ENCODE measurements around the gene PROK2.

The PROK2 gene

DNA sequence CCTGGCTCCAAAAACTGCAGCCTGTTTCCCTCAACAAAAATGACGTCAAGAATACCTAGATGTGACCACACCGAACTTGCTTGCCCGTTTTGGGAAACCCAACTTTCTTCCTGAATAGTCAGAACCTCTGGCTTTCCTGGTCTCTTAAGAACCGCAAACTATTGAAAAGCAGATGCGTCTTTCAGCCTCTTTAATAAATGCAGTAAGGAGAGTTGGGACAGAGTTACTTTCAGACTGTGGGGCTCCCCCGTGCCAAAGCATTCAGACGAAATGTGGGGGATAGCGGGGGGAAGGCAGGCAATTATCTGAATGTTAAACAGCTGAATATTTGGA is 1.2 kb upstream of the PROK2 start:
- DNase-seq: no peak

GRCh38 chr3:71785532-71786216 is 726 bp upstream of the PROK2 start:
- peak; percentile 24 for DNase-seq

DNA sequence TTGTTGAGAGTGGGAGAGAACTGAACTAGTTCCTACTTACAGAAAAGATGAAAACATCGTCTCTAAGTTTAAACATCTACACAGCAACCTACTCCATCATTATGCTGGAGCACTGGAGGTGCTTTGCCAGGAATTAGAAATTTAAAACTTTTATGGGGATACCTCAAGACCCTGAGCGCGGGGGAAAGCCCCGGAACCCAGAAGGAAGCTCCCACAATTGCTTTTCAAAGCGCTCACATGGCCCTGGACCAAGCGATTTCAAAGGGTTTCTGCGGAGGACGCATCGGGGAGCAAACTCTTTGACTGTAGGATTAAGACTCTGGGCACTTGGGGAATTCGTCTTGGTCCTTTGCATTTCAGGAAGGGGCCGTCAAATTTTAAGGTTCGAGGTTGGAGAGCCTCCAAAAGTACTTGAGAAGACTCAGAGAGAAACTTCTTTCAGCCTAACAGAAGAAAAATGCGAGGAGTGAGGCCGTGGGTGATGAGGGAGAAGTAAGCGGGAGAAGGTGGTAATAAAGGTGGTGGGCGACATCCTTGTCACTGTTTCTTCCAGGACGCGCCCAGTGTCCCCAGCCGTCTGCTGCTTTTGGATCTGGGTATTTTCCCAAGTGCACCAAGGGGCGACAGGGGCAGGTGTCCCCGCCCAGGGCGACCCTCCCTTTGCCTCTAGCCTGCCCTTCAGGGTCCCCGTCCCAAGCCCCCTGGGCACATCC is 591 bp downstream of the PROK2 start:
- DNase-seq: peak; percentile 33

DNA sequence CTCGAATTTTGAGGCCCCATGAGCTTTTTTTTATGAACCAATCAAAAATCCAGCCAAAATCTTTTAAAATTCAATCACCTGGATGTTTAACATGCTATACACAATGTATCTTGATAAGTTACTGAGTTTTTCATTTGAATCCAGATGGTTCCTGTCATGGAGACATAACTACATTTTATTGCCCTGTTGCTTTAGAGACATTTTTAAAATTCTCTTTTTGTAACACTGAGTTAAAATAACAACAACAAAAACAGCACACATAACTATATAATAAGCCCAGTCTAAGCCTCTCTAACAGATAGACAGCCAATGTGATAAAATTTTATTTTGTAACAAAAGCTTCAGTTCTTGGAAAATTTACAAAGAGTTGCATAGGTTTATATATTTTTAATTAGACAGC is 1.8 kb downstream of the PROK2 start:
- DNase-seq: no peak

- DNase-seq: no peak
Observed at GRCh38 chr3:71780430-71780829, 4.5 kb downstream of the PROK2 start.

DNA sequence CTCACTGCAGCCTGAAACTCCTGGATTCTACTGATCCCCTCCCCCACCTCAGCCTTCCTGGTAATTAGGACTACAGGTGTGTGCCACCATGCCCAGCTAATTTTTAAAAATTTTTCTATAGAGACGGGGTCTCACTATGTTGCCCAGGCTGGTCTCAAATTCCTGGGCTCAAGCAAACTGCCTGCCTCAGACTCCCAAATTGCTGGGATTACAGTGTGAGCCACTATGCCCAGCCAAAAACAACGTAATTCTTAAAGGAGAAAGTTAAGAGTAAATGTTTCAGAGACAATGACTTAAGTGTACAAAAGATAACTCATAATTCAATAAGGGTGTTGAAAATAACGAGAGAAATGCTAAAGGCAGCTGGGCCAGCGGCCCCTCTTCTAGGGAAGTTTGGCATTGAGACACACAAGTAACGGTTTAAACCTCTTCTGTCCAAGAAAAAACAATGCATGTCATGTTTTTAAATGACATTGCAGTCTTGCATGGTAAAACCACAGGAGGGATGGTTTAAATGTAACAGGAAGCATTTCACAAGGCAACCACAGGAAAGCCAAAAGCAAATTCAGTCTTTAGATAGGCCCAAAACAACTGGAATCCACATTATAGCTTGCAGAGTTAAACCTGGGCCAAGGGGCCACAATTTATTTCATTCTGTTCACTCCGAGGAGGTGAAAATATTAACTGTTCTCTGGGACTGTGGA is 5.1 kb downstream of the PROK2 start:
- DNase-seq: no peak

DNA sequence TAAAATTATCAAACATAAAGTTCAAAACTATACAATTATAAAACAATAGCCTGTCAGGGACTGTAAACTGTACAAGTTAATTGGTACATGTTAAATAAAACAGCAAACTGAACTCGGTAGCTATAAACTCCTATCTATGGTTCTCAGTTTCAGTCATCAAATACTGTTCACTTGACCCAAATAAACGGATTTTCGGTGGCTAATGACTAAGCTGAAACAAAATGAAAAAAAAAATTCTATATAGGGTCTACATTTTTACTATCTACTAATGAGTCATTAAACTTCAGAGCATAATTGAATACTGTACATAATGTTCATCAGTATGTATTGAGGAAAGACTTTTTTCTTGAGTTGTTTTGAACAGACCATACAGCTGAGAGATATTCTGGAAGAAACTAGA is 6.6 kb downstream of the PROK2 start:
- DNase-seq: no peak

DNA sequence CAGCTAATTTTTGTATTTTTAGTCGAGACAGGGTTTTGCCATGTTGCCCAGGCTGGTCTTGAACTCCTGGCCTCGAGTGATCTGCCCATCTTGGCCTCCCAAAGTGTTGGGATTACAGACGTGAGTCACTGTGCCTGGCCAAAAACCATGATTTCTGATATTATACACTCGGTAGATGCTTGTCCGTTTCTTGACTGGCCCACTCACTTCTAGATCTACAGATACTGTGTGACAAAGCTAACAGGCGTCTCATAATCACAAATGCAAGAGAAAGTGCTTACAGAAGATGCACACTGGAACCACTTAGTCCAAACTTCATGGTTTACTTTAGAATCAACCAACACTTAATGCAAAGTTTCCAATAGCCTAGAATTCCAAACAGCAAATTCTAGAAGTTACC is 8.4 kb downstream of the PROK2 start:
- no peak for DNase-seq

DNA sequence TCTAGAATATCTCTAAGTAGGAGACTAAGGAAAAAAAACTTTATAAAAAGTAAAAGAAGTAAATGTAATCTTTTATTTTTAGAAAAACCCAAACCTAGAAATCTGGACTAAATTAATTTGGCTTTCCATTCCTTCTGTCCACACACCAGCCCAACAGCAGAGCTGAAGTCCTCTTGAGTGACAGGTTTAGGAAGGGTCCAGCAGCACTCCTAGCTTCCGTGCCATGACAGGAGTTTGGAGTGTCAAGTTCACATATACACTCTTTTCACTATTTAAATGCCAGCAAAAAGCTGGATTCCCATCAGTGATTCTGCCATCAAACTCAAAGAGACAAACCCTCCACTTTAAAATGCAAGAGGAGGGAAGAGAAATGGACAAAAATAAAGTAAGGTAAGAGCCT is 13.1 kb downstream of the PROK2 start:
- DNase-seq: no peak

DNA sequence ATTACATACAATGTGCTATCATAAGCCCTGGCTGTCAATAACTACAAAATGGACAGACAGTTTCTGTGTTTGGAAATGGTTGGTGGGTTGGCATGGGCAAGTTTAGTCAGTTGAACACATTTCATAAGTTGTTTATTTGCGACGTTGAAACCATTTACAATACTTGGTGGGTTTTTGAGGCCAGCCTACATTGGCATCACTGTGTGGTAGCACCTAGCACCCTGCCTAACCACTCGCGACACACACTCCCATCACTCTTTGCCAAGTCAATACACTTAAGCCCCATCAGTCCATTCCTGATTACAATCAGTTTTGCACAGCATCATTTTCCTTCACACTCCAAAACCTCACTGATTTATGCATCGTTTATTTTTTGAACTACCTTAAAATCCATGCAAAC is 13.8 kb downstream of the PROK2 start:
- no peak for DNase-seq

DNA sequence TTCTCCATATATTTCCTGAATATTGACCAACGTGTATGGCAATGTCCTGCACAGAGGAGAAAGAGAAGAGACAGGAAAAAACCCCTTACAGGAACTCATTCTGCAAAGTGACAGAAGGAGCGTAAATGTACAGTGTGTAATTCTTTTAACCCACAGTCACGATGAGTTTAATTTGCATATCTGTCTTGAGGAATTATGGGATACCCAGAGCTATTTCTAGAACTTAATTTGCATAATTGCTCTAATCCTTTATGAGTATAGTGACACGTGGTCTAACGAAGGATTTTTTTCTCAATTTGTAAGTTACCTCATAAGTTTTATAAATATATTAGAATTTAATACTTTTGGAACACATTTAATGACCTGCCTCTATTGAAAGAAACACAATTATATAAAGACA is 21.5 kb downstream of the PROK2 start:
- no peak for DNase-seq

DNA sequence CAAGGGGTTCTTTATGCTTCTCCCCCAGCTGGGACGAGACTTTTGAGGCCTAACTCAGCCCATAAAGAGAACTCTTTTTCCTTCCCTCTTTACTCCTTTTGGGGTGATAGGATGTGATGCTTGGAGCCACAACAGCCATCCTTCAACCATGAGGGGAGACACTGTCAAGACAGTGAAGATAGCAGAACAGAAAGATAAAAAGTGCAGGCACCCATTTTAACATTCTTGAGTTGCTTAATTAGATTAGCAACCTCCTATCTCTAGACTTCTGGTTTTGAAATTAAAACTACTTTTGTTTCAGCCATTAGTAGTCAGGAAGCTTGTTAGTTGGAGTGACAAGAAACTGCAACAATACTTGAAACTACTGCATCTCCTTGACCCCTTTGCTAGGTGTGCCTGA is 24.8 kb downstream of the PROK2 start:
- no peak for DNase-seq

- DNase-seq: peak; percentile 64
Observed at GRCh38 chr3:71759401-71759800, 25.5 kb downstream of the PROK2 start.

DNA sequence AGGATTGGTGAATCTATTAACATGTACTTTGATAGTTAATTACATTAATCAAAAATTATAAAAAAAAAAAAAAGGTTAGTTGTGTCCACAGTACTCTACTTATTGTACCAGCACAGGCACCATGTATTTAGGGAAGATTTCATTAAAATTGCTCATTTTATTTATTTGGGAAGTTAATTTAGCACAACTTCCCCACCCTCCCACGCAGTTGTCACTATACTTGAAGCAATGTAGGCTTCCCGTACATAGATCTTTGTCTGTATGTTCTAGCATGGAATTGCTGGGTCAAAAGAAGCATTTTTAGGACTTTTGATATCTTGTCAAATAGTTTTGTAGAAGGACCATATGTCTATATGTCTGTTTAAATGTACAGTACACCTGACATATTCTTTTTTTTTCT is 26.9 kb downstream of the PROK2 start:
- DNase-seq: no peak

DNA sequence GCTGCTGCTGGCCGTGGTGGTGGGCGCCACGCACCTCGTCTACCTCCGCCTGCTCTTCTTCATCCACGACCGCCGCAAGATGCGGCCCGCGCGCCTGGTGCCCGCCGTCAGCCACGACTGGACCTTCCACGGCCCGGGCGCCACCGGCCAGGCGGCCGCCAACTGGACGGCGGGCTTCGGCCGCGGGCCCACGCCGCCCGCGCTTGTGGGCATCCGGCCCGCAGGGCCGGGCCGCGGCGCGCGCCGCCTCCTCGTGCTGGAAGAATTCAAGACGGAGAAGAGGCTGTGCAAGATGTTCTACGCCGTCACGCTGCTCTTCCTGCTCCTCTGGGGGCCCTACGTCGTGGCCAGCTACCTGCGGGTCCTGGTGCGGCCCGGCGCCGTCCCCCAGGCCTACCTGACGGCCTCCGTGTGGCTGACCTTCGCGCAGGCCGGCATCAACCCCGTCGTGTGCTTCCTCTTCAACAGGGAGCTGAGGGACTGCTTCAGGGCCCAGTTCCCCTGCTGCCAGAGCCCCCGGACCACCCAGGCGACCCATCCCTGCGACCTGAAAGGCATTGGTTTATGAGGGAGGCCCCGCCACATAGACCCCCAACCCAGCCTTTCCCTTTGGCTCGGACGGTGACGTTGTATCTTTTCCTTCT is 30.2 kb downstream of the PROK2 start:
- no peak for DNase-seq

DNA sequence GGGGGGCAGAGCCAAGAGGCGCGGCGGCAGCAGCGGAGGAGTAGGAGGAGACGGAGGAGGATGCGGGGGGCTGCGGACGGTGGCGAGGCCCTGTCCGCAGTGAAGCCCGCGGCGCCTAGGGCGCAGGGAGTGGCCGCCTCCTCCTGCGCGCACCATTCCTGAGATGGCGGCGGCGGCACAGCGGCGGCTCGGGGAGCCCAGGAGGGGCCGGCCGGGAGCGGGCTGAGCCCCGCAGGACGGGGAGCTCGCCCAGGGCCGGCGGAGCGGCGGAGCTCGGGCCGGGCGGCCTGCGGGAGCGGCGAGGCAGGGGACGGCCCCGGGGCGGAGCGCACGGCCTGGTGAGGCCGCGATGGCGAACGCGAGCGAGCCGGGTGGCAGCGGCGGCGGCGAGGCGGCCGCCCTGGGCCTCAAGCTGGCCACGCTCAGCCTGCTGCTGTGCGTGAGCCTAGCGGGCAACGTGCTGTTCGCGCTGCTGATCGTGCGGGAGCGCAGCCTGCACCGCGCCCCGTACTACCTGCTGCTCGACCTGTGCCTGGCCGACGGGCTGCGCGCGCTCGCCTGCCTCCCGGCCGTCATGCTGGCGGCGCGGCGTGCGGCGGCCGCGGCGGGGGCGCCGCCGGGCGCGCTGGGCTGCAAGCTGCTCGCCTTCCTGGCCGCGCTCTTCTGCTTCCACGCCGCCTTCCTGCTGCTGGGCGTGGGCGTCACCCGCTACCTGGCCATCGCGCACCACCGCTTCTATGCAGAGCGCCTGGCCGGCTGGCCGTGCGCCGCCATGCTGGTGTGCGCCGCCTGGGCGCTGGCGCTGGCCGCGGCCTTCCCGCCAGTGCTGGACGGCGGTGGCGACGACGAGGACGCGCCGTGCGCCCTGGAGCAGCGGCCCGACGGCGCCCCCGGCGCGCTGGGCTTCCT is 31.0 kb downstream of the PROK2 start, which contains the start of gene GPR27:
Gene GPR27, plus strand, starts transcription at position 155 of the 909 bp plus-strand sequence. Its CDS starts 195 bp downstream, at position 350.
- DNase-seq: peak; percentile 65

- no peak for DNase-seq
Observed at GRCh38 chr3:71752831-71753700, 31.9 kb downstream of the PROK2 start.

DNA sequence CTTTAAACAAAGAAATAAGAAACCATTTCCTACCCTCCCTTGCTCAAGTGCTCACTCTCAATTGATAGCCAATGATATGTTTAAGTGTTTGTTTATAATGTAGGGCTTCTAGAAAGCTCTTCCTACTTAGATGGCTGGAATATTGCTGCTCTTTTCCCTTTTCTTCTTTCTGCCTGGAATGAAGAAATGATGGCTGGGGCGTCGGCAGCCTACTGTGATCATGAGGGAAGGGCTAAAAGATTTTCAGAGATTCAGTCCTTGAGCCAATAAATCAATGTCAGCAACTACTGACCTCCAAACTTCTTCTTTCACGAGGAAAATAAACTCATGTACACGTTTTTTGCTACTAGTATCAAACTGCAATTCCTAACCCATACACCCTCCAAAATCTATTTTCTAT is 33.3 kb downstream of the PROK2 start:
- DNase-seq: no peak

DNA sequence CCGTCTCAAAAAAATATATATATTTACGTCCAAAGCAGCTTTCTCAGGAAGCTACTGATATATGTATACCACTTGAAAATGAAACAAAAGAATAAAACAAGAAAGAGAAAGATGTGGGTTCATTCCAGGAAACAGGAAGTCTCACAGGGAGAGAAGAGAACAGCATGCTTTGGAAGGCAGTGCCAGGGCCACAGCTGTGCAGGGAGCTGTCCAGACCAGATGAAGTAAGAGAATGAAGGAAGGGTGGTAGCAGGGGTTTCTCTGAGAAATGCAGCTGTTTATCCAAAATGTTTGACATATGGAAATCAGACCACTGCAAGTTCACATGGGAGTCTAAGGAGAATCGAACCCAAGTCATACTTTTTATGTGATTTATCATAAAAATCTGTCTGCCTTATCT is 40.2 kb downstream of the PROK2 start:
- no peak for DNase-seq

DNA sequence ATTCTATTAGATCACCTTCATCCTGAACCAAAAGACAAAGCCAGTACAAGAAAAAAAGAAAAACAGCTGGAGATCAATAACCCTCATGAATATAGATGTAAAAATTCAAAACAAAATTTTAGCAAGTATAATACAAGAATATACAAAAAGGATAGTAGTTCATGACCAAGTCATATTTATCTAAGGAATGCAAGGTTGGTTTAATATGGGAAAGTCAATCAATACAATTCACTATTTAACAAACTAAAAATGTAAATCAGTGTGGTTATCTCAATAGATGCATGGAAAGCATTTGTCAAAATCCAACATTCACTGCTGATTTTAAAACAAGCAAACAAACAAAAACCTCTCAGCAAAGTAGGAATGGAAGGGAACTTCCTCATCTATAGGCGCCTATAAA is 42.3 kb downstream of the PROK2 start:
- DNase-seq: no peak

GRCh38 chr3:71734881-71735280 is 50.1 kb downstream of the PROK2 start:
- DNase-seq: no peak

- no peak for DNase-seq
Observed at GRCh38 chr3:71733319-71733718, 51.6 kb downstream of the PROK2 start.
